A549 treated with AZD2906 at 1 μM for 4 hours (cell line): ENCODE results near the gene PPP1R1A. TPM values are rescaled to one million over a fixed set of nuclear protein-coding genes. Genes with fewer than 3 reads are reported as not detected.

Source experiments
- total RNA-seq: library from RNA; stranded (reverse); fragments of 200-300 nt; extraction: Qiagen RNA extraction; gene quantifications from 5 replicates; pipeline ENCODE4 v1.2.3, GENCODE V29; 2022

The PPP1R1A gene
- 0.13 to 0.28 TPM (median 0.19 TPM) in 5 replicates for total RNA-seq

GRCh38 chr12:54588110-54588889 is at the start of gene PPP1R1A:
TSS of gene PPP1R1A (minus strand) at chr12:54588659. CDS start at chr12:54588488, 171 bp downstream.

GRCh38 chr12:54634795-54635194 is 46.3 kb upstream of the PPP1R1A start, which contains the start of gene LACRT:
TSS of gene LACRT (minus strand) at chr12:54634895. CDS start at chr12:54634841, 54 bp downstream.

Other genes with a start within 250 kb of the PPP1R1A start
- gene GPR84, start 224.2 kb downstream of the PPP1R1A start, total RNA-seq: 0.05 to 0.11 TPM (median 0.08 TPM) in 3 of 5 replicates, not detected in the others
- 14.0 to 21.2 TPM (median 19.8 TPM) in 5 replicates for gene ZNF385A, start 203.9 kb downstream of the PPP1R1A start, total RNA-seq
- 232 to 312 TPM (median 289 TPM) in 5 replicates for gene ITGA5, start 169.4 kb downstream of the PPP1R1A start, total RNA-seq
- gene GTSF1, start 115.1 kb downstream of the PPP1R1A start, total RNA-seq: not detected in 5 replicates
- 0.06 TPM in 1 of 5 replicates, not detected in the others for gene NCKAP1L, start 90.9 kb downstream of the PPP1R1A start, total RNA-seq
- 0.02 to 0.03 TPM in 2 of 5 replicates, not detected in the others for gene PDE1B, start 39.1 kb downstream of the PPP1R1A start, total RNA-seq
- gene LACRT, start 46.2 kb upstream of the PPP1R1A start, total RNA-seq: not detected in 5 replicates
- not detected in 5 replicates for gene DCD, start 59.7 kb upstream of the PPP1R1A start, total RNA-seq